ENCODE measurements around the gene PDHX.

The PDHX gene

DNA sequence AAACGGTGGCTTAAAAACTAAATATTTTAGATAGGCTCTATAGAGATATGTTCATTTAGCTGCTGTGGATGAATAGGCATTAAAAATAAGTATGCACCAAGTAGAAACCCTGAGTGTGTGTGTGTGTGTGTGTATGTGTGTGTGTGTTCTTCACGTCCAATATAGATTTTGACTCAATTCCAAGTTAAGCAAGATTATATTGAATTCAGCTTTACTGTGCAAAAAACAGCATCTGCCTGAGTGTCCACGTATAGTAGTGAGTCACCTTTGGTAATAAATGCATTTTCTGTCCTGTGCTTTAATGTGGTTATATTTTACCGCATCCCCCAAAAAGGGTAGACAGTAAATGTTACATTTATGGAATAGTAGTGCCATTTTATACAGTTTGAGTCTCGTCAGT is 71.2 kb downstream of the PDHX start:
- H3K4me3 ChIP-seq (ENCODE audit: low read depth, low read length): no peak overlapping the region

- H3K4me3 ChIP-seq (ENCODE audit: low read depth, low read length): no peak overlapping the region
Measured at GRCh38 chr11:34988294-34989255, 72.2 kb downstream of the PDHX start.

DNA sequence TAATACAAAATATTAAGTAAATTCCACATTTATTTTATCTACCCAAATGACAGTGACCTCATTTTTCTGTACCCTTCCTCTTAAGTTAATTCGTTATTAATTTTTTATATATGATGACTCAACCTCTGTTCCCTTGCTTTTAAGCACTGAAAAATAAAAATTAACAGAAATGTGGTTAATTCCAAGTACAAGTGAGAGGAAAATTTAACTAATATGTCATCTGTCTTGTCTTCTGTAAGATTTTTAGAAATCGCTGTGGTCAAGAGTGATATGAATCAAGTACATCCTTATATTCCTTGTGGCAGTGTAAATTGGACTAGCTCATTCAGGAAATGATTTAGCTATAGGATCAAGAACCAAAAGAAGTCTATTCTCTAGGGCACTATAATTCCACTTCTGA is 74.5 kb downstream of the PDHX start:
- H3K4me3 ChIP-seq (ENCODE audit: low read depth, low read length): no peak overlapping the region

DNA sequence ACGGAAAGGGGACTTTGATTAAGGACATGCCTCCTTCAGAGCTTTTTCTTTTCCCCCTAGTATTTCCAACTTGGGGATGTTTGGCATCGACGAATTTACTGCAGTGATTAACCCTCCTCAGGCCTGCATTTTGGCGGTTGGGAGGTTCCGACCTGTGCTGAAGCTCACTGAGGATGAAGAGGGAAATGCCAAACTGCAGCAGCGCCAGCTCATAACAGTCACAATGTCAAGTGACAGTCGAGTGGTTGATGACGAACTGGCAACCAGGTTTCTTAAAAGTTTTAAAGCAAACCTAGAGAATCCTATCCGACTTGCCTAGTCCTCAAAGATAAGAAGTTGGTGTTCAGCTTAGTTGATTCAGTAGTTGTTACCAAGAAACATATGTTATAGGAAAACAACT is 78.4 kb downstream of the PDHX start:
- H3K4me3 ChIP-seq (ENCODE audit: low read depth, low read length): no peak overlapping the region

DNA sequence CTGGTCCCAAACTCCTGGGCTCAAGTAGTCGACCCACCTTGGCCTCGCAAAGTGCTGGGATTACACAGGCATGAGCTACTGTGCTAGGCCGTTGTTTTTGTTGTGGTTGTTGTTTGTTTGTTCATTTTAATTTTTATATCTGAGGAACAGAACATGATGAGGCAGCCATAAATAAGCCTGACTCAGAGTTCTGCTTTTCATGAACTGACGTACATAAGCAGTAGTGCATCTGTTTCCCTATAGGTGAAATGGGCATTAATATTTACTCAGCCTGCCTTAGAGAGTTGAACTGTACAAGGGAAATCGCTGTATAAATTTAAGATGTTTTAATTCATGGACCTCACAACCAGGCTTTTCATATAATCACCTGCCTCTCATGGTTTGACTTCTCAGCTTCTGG is 80.5 kb downstream of the PDHX start:
- no peak overlapping the region for H3K4me3 ChIP-seq (ENCODE audit: low read depth, low read length)

GRCh38 chr11:34997952-34998528 is 81.6 kb downstream of the PDHX start:
- no peak overlapping the region for H3K4me3 ChIP-seq (ENCODE audit: low read depth, low read length)

GRCh38 chr11:34999453-34999852 is 83.0 kb downstream of the PDHX start:
- no peak overlapping the region for H3K4me3 ChIP-seq (ENCODE audit: low read depth, low read length)

DNA sequence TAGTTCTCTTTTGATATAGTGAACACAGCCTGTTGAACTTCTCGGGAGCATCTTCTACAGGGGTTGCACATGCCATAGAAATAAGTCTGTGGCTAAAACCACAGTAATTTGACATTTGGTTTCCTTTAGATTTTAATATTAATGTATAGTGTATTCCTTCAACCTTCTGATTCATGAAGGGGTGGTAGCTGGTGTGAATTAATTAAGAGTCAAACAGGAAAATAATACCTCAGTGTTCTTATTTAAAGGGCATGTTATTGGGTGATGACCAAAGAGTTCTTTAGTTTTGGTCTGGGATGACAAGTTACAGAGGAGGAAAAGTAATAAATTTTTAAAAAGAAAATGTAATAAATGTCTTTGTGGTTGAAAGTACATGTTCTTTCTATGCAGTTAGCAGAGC is 86.8 kb downstream of the PDHX start:
- no peak overlapping the region for H3K4me3 ChIP-seq (ENCODE audit: low read depth, low read length)

DNA sequence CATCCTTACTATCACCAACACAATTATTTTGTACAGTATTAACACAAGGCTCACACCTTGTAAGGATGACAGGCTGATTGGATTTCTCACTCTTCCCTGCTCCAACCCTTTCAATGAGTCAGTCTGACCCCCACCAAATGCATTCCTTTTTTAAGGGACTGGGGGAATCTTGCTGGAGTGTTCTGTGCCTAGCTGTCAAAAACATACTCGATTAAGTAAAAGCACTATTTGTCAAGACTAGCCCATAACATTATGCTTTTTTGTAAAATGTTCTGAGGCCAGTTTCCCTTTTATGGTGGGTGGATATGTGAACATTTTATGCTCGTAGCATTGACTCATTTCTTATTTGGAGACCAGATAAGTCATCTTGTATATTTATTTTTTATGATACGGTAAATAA is 87.2 kb downstream of the PDHX start:
- H3K4me3 ChIP-seq (ENCODE audit: low read depth, low read length): no peak overlapping the region

GRCh38 chr11:35005141-35005780 is 88.8 kb downstream of the PDHX start:
- no peak overlapping the region for H3K4me3 ChIP-seq (ENCODE audit: low read depth, low read length)

DNA sequence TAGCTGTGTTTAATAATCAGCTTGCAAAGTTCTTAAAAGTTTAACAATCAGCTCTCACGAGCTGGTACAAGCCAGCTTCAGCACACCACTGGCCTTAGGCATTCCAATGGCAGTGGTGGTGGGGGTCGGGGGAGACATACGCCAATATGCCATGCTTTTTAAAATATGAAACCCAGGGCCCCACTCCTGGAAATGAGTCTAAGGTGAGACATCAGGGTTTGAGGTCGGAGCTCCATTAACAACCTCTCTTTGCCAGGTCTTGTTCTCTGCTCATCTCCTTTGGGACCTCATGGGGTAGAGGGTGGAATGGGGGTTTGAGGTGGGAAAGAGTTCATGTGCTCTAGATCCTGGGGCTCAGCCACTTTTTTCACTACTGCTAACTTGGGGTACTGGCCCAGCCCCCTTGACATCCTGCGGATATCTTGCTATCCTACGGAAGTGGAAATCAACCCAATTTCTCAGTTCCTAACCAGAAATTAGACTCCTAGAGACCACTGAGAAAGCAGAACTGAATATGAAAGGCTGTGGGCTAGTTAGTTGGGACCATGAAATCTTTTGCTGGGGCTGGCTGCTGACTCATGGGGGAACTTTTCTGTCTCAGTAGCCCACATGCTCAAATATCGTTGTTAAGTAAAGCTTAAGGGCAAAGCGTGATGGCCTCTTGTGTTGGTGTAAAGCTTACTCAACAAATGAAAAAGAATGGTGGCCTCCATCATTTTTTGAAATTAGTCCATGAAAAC is 90.1 kb downstream of the PDHX start:
- no peak overlapping the region for H3K4me3 ChIP-seq (ENCODE audit: low read depth, low read length)

GRCh38 chr11:35007277-35007676 is 90.9 kb downstream of the PDHX start:
- no peak overlapping the region for H3K4me3 ChIP-seq (ENCODE audit: low read depth, low read length)

DNA sequence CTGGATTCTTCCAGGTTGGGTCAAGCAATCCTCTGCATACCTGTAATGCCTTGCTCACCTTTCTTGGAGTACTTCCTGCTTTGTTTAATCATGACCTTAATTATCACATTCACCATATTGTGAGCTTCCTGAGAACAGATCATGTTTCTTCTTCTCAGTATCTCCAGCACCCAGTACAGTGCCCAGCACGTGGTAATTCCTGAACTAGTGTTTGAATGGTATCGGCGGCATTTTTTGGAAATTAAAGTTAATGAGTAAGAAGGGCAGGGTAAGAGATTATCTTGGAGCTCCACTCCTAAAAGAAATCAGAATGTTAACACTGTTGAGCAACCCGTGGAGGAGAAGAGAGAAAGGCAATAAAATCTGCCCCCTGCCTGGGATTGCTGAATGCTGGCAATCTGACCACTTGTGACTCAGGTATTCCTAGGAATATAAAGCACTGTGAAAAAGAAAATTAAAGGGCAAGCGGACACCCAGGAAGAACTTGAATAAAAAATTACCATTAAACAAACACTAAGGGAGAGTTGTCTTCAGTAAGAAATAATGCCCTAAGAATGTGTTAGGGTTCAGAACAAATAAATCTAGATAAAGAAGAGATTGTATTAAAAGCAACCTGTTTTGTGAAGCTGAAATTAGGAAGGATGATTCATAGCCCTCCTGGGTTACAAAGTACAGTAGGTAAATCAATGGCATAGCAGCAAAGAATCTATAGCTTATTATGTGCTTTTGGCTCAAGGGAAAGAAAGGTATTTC is 92.9 kb downstream of the PDHX start:
- H3K4me3 ChIP-seq (ENCODE audit: low read depth, low read length): no peak overlapping the region

DNA sequence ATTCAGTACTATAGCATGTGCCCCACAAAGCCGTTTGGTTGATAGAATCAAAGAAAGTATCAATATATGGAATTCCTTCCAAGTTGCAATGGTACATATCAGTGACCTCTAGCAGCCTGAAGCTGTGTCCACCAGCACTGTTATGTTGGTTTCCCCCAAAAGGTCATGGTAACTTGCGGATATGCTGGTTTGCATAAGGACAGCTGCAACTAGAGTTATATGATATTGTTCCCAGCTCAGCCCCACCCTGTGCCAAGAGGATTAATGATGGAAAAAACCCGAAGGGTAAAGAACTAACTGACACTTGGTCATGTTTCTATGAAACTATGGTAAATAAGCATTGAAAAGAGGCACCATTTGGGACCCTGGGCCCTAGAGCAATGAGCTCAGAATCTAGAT is 93.5 kb downstream of the PDHX start:
- no peak overlapping the region for H3K4me3 ChIP-seq (ENCODE audit: low read depth, low read length)

DNA sequence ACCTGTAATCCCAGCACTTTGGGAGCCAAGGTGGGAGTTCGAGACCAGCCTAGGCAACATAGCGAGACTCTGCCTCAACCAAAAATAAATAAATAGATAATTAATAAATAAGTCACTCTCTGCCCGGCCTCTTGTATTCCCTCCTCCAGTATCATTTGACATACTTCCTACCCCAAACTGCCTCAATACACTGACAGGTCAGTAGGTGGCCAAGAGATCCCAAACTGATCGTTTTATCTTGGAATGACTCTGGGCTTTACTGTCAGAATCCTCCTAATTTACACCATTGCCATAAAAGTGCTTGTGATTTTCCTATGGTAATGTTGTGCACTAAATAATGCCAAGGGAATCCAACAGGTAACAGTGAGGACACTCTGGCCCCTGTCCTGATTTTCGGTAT is 94.2 kb downstream of the PDHX start:
- H3K4me3 ChIP-seq (ENCODE audit: low read depth, low read length): no peak overlapping the region

DNA sequence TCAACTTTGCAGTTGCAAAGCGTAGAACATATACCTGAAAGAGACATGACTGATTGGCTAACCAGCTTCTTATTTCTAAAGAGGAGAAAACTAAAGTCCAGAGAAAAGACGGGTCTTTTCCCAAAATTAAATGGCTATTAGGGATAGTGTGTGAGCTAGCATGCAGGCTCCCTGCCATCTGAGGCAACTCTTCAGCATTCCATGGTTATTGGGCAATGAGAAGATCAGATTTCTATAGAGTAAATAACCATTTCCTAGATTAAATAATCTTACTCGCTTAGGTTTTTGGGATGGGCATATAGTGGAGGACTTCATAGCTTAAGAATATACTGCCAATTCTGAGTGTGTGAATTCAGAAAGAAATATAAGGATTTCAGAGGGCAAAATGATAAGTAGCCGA is 95.0 kb downstream of the PDHX start:
- no peak overlapping the region for H3K4me3 ChIP-seq (ENCODE audit: low read depth, low read length)

DNA sequence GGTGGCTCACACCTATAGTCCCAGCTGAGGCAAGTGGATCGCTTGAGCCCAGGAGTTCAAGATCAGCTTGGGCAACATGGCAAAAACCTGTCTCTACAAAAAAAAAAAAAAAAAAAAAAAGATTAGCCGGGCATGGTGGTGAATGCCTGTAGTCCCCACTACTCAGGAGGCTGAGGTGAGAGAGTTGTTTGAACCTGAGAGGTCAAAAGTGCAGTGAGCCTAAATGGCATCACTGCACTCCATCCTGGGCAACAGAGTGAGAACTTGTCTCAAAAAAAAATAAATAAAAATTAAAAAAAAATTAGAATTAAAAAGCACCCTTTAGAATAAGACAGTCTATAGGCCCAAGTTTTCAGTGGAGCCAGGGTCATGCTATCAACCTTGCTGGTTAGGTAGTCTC is 95.5 kb downstream of the PDHX start:
- no peak overlapping the region for H3K4me3 ChIP-seq (ENCODE audit: low read depth, low read length)

DNA sequence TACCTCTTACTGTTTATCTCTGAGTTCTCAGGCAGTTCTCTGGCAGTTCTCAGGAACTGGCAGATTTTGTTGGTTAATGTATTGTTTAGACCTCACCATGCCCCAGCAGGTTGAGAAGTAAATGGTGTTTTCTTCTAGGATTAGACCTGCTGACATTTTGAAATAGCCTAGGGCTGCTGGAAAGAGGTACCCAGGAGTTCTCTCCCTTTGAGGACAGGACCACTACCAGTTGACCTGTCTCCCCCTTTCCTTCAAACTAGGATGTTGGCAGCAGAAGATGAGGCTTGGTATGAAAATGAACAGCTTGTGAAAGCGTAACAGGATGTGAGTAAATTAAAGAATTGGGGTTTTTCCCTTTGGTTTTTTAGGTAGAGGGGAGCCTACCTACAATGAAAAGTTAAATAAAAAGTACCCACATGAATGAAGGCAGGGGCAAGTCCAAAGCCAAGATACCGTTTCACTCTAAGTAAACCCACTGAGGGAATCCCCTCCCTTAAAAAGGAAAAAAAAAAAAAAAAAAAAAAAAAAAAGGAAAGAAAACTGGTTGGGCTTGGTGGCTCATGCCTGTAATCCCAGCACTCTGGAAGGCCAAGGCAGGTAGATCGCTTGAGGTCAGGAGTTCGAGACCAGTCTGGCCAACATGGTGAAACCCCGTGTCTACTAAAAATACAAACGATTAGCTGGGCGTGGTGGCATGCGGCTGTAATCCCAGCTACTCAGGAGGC is 96.2 kb downstream of the PDHX start:
- no peak overlapping the region for H3K4me3 ChIP-seq (ENCODE audit: low read depth, low read length)

DNA sequence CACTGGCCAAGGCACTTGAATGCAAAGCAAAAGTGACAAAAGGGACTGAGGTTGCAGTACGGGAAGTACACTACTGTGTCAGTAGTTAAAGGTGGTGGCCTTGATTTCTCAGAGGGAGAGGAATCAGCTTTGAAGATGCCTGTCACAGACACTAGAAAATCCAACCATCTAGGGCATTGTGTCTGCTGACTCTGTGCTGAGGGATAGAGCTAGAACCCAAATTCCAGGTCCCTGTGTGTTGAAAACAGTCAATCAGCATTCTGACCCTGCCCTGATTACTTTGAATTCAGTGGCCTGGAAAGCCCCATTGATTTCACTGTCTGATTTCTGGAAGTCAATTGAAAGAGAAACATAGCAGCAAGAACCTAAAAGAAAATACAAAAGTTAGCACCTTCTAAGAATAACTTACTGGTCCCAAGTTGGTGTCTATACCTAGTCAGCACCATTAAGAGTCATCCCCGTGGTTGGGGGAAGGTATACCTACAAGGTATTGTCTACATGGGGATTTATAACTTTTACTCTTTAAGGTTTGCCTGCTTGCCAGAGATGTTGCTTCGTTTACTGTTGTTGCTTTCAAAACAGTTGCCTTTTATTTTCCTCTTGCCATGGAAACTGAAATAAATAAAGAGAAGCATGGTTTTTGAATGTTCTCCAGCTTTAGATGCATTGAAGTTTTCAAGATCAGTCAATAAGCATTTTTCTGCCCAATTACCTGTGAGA is 97.3 kb downstream of the PDHX start:
- H3K4me3 ChIP-seq (ENCODE audit: low read depth, low read length): no peak overlapping the region

Data from iPS-11a (cell line).